ENCODE measurements around the gene PPP2R5A.

DNA sequence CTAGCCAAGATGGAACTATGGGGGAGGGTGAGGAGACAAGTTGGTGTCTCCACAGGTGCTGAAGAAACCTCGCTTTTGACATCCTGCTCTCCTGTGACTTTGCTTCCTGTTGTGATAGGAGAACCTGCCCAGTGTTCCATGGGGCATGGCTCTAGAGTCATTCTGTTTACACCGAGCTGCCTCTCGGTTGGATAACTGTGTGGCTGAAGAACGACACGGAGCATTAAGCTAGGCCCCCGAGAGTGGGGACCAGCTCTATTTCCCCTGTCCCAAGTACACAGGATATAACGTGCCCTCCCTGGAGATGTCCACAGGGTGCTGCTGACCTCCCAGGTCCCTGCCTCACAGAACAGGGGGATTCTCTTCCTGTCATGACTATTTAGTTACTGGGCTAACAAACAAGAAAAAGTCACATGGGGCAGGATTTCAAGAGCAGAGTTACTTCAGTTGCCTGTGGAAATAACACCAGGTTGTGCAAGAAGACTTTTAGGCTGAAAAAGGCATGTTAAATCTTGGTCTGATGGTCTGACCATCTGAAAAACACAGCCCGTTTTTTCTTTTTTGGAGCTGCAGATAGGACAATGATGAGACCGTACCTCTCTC lies 29.4 kb upstream of the PPP2R5A start:
- TF ChIP-seq, protein P1, sequence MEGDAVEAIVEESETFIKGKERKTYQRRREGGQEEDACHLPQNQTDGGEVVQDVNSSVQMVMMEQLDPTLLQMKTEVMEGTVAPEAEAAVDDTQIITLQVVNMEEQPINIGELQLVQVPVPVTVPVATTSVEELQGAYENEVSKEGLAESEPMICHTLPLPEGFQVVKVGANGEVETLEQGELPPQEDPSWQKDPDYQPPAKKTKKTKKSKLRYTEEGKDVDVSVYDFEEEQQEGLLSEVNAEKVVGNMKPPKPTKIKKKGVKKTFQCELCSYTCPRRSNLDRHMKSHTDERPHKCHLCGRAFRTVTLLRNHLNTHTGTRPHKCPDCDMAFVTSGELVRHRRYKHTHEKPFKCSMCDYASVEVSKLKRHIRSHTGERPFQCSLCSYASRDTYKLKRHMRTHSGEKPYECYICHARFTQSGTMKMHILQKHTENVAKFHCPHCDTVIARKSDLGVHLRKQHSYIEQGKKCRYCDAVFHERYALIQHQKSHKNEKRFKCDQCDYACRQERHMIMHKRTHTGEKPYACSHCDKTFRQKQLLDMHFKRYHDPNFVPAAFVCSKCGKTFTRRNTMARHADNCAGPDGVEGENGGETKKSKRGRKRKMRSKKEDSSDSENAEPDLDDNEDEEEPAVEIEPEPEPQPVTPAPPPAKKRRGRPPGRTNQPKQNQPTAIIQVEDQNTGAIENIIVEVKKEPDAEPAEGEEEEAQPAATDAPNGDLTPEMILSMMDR (conservative IDR thresholded peaks at IDR 0.05; ENCODE audit: low read length): no peak
- TF ChIP-seq EZH2phosphoT487 (IDR thresholded peaks at IDR 0.05; ENCODE audit: borderline replicate concordance): no peak
